IPS-11a (cell line): Measurements from ENCODE around the gene RNF5.
"Not testable (repeated sequence)": the region's sequence is repeated elsewhere in the genome, so short reads cannot be mapped to it uniquely, and the experiment has no call there.

Experiments
- H3K4me3 ChIP-seq: one replicate; pipeline ENCODE4 v1.5.1; 2013; ENCODE audit warnings: low read depth, low read length, control low read depth

RNF5 gene

DNA sequence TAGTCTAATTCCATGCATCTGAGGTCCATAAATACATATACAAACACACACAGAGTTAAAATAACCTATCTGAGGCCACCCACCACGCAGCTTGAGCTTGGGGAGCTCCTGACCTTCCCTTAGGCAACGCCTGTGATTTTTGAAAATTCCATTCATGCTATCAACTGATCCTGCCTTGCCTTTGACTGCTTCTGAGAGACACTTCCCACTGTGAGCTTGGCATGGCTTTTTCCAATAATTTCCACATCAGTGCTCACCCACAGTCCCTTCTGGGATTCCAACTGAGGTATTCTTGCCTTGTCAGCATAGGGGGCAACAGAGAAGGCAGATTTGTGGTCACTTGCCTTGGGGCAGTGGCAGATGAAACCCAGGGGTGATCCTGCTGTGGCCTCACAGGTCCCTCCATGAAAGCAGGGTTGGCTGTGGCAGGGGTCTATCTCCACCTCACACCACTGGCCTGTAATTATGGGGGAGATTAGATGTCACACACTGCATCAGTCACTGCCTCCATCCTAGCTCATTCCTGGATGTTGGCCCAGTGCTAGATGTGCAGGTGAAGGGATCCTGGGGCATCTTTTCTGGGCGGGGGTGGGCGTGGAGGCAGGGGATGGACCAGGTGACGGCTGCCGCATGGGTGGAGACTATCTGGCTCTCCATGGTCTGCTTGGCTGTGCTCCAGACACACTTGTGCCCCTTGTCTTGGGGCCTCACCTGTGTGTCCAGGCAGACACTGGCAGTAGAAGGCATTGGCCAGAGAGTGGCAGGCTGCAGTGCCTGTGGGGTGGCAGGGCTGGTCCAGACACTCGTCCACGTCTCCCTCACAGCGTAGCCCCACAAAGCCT is 25.4 kb downstream of the RNF5 start:
- H3K4me3 ChIP-seq: no peak overlapping the region

DNA sequence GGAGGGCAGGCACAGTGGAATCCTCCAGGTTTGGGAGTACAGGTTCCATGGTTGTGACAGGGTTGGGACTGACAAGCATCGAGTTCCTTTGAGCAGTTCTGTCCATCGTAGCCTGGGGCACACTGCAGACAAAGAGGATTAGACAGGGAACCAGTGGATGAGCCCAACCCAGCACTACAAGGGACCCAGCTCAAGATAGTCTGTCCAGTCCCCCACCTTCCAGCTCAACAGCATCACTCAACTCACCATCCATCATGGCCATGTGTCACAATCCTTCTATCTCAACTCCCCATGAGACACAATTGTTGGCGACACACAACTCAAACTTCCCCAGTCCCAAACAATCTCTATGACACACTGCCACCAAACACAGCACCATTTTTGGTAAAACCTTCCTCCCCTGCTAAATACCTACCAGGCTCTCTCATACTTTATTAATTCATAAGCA is 26.1 kb downstream of the RNF5 start:
- no peak overlapping the region for H3K4me3 ChIP-seq

DNA sequence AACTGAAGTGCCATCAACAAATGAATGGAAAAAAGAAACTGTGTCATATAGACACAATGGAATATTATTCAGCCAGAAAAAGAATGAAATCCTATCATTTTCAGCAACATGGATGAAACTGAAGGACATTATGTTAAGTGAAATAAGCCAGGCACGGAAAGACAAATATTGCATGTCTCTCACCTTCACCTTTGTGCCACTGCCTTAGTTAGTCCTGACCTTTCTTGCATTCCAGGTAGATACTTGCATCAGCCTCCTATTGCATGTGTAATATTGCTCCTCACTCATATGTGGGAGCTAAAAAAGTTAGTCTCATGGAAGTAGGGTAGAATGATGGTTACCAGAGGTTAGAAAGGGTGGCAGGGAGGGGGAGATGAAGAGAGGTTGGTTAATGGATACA is 30.8 kb downstream of the RNF5 start:
- H3K4me3 ChIP-seq: no peak overlapping the region

DNA sequence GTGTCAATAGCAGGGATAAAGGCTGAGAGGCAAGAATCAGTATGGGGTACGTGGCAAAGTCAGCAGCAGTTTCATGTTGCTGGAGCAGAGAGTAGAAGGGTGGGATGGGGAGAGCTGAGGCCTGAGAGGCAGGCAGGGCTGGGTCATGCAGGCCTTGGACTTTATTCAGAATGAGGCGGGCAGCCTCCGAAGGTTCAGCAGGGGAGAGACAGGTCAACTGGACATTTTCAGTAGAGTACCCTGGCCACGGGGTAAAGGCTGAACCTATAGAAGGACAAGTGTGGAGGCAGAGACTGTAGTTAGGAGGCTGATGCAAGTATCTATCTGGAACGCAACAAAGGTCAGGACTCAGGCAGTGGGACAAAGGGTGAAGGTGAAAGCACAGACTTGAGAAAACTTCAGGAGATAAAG is 32.0 kb downstream of the RNF5 start:
- no peak overlapping the region for H3K4me3 ChIP-seq

DNA sequence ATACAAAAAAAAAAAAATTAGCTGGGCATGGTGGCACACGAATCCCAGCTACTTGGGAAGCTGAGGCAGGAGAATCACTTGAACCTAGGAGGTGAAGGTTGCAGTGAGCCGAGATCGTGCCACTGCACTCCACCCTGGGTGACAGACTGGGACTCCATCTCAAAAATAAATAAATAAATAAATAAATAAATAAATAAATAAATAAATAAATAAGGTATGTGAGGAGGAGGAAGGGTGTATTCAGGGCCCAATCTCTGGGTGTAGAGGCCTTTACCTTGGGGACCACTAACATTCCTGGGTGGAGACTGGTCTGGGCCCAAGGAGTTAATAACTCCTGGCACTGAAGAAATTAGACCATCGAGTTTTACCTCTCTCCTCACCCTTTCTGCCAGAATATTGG is 33.2 kb downstream of the RNF5 start:
- not testable (repeated sequence) for H3K4me3 ChIP-seq

DNA sequence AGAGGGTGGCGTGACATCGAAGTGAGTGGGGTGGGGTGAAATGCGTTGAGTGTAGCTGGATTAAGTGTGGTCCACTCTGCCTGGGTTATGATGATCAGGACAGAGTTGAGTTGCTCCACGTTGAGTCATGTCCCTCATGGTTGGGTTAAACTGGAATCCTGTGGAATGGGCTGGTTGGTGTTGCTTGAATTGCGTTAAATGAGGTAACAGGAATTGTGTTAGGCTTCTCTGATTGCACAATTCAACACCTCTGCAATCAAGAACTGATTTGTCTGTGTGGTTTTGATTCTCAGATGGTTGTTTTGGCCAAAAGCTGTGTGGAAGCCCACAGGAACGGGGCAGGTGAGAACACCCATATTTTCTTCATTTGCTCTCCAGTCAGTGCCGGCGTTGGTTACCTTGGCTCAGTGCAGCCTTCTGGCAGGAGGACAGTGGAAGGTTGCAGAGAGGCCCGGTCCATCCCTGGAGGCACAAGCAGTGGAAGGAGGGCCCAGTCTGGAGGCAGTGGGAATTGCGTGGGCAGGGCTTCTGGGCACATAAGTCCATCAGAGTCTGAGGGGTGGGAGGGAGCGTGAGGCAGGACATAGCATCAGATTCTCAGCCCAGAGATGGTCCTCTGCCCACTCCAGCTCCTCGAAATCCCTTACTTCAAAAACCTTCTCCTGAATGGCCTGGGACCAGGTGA is 34.0 kb downstream of the RNF5 start:
- H3K4me3 ChIP-seq: no peak overlapping the region

DNA sequence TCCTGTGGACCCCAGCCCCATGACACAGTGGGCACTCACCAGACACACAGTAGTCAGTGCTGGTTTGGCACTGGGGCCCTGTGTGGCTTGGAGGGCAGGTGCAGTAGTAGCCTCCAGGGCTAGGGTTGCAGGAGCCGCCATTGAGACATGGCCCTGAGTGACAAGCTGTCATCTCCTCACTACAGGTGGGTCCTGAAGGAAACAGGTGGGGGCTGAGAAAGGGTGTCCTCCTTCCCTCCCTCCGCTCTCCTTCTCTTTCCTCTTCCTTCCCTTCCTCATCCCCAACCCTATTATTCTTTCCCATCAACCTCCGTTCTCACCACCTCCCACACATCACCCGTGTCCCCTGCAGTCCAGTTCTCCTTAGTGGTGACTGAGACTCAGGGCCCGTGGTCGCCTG is 35.4 kb downstream of the RNF5 start:
- no peak overlapping the region for H3K4me3 ChIP-seq

DNA sequence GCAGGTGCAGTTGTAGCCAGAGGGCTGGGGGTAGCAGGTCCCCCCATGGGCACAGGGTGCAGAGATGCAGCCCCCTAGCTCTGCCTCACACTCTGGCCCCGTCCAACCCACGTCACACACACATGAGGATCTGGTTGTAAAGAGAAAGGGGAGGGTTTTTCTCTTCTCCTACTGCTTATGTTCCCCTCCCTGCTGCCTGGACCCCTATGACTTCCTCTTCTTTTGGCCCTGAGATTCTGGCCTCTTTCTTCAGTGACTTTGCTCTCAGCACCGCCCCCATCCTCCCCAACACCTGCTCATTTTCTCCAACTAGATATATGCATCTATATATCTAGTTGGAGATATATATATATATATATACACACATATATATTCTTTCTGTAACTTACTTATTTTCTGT is 35.9 kb downstream of the RNF5 start:
- H3K4me3 ChIP-seq: no peak overlapping the region

DNA sequence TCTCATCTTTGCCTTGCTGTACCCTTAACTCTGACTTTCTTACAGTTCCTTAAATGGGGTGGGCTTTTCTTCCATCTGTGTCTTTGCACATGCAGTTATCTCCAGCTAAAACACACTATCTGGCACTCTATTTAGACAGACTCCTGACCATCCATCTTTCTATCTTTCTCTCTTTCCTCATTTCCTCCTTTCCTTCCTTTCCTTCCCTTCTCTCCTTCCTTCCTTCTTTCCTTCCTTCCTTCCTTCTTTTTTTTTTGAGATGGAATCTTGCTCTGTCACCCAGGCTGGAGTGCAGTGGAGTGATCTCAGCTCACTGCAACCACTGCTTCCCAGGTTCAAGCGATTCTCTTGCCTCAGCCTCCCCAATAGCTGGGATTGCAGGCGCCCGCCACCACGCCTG is 37.4 kb downstream of the RNF5 start:
- H3K4me3 ChIP-seq: no peak overlapping the region

DNA sequence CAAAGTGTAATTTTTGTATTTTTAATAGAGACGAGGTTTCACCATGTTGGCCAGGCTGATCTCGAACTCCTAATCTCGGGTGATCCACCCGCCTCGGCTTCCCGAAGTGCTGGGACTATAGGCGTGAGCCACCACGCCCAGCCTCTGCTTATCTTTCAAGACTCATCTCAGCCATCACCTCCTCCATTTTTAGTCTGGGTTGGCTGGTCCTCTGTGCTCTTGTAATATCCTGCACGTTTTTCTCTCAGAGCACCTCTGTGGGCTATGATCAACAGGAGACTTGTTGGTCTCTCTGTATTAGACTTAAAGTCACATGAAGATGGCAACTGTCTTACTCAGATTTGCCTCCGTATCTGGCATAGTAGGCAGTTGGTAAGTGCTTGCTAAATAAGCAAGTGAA is 38.1 kb downstream of the RNF5 start:
- H3K4me3 ChIP-seq: no peak overlapping the region

DNA sequence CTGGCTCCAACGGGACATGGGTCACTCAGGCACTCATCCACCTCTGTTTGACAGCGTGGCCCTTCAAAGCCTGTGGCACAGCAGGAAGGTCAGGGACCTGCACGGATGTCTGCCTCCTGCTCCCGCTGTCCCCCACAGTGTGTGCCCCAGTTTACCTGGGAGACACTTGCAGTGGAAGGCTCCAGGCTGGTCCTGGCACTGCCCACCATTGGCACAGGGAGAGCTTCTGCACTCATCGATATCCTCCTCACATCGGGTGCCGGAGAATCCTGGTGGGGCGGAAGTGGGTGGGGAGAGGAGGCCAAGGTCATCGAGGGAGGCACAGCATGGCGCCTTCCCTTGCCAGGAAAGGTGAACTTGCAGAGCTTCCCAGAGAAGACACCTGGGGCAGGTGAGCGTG is 38.8 kb downstream of the RNF5 start:
- no peak overlapping the region for H3K4me3 ChIP-seq

DNA sequence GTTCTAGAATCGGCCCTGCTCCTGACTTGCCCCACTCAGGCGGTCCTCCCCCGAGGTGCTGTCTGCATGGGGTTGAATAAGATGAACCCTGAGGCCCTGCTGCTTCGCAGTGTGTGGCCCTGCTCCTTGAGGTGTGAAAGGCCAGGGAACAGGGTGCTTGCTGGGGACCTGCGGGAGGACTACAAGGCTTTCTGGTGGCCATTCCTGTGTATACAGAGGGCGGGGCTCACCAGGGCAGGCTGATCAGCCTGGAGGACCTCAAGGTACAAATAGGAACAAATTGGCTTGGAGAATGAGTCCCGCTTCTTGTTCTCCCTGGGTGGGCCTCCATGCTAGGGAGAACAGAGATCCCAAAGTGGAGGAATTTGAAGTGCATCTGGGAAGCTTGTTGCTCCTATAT is 40.0 kb downstream of the RNF5 start:
- no peak overlapping the region for H3K4me3 ChIP-seq

DNA sequence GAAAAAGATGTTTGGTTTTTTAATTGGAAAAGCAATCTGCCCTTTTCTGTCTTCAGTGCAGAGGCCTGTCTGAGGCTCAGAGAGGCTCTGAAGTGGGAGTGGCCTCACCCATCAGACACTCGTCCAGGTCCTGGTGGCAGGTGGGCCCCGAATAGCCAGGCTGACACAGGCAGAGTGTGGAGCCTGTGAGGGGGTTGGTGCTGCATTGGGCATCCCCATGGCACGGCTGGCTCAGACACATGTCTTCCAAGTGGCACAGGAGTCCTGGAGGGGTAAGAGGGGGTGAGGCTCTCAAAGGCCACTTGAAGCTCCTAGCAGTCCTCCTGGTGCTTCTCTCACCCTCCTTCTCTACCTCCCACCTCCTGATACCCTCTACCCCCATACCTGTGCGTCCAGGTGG is 41.8 kb downstream of the RNF5 start:
- H3K4me3 ChIP-seq: no peak overlapping the region

DNA sequence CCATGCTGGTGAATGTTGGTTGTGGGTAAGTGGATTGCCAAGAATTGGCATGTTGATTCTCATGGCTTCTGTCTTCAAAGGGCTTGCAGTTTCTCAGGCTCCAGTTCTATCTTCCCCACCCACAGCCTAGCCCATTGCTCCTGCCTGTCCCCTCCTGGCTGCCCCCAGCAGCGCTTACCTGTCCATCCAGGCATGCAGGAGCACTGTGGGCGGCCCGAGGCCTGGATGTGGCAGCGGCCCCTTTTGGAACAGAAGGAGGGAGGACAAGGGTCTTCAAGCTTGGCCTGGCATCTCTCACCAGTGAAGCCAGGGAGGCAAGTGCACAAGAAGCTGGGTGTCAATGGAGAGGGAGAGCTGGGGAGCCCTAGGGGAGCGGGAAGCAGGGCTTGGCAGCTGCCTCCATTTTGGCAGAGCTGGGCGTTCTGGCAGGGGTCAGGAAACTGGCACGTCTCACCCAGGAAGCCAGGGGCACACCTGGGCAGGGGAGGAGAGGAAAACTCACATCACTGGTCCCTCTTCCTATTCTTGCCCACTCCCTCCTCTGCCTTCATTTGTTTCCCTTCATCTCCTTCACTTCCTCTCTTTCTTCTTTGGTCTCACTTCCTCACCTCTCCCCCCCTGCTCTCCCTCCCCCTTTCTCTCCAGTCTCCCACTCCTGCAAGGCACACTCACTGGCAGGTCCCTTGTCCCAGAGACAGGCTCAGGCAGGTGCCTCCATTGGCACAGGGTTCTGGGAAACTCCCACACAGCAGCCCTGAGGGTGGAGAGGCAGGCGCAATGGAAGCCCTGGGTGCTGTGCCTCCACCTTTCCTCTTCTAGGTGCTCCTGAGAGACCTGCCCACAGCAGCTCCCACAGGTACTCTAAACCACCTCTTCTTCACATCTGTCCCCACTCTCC is 44.4 kb downstream of the RNF5 start:
- H3K4me3 ChIP-seq: no peak overlapping the region

DNA sequence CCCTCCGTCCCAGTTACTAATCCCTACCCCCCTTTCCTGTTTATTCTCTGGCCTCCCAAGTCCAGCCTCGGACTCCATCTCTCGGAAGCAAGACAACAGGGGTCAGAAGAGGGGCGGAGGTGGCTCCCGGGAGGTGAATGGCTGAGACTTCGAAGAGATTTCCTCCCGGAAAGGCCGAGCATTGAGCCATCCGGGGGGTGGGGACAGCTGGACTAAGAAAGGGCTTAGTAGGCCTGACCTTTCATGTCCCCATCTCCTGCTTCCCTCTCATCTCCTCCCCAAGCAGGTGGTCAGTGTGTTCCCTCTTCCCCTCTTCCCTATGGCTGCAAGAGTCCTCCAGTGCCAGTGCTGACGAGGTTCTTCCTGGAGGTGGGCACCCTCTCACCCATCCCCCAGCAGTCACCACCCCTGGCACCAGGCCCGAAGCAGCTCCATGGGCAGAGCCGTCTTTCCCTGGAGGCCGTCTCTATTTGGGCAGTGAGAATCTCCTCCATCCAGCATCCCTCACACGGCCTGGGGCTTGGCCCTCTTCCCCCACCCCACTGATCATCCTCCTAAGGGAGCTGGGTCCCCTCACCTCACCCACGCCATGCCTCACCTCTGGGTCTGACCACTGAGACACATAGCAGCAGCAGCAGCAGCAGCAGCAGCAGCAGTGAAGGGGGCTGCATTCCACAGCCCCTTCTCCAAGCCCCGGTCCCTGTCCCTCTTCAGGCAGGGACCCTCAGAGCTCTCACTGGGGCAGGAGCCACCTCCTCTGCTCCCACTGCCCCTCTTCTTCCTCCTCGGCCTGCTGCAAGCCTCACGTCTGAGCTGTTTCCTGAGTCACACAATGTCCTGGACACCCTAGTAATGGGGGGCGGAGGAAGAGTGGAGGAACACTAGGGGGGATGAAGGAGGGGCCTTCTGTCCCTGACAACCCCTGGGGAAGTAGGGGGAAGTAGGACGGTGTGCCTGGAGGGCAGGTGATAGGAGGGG is 45.3 kb downstream of the RNF5 start, which contains the start of gene NOTCH4:
Gene NOTCH4 (minus strand): TSS at position 810 of the 978 bp plus-strand sequence. CDS start 139 bp downstream, at position 671.
- no peak within 1 kb of the TSS for H3K4me3 ChIP-seq

DNA sequence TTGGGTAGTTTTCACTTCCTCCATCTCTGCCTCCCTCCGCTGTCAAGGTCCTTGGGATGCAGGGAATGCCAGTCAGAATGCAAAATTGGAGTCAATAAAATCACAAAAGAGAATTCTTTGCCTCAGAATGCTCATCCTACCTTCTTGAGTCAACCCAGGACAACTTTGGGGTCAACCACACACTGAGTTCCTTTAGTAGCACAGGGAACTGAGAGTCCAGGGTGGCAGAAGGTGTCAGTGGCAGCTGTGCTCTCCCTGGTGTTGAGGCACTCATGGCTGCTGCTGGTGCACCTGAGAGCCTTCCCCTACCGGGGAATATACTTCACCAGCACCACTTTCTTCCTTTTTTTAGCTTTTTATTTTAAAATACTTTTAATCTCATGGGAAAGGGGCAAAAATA is 46.5 kb downstream of the RNF5 start:
- H3K4me3 ChIP-seq: no peak overlapping the region

DNA sequence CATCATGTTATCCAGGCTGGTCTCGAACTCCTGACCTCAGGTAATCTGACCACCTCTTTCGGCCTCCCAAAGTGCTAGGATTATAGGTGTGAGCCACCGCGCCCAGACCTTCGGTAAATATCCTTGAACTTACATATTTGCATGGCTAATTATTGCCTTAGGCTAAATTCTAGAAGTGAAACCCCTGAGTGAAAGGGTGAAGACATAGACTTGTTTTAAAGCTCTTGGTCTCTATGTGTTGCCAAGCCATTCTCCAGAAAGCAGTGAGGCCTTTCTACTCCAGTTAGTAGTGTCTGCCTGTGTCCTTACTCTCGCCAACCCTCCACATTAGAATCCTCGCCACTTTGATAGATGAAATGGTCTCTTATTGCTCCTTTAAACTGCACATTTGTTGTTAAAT is 48.2 kb downstream of the RNF5 start:
- no peak overlapping the region for H3K4me3 ChIP-seq
